Upper lobe of right lung (tissue), 1 donor: ENCODE data around the gene OTOG. TPM values are rescaled to one million over a fixed set of nuclear protein-coding genes. Genes with fewer than 3 reads are reported as not detected.

ENCODE experiments used
- ATAC-seq: fragments of 200-7000 bp; cut with Tn5 transposase; one replicate; pipeline ENCODE4 v1.9.1; 2020; ENCODE audit warnings: mild to moderate bottlenecking, moderate library complexity
- DNase-seq: peaks from one replicate; pipeline ENCODE4 v3.0.0-alpha.2; 2020
- H3K27ac ChIP-seq: fragments of 200-600 bp; one replicate; pipeline ENCODE4 v1.8.0; 2022
- H3K27me3 ChIP-seq: fragments of 200-600 bp; one replicate; pipeline ENCODE4 v1.8.0; 2022; ENCODE audit warnings: mild to moderate bottlenecking
- H3K36me3 ChIP-seq: fragments of 200-600 bp; one replicate; pipeline ENCODE4 v1.8.0; 2022
- H3K4me1 ChIP-seq: fragments of 200-600 bp; one replicate; pipeline ENCODE4 v1.8.0; 2022
- H3K4me3 ChIP-seq: fragments of 200-600 bp; one replicate; pipeline ENCODE4 v1.8.0; 2022; ENCODE audit warnings: mild to moderate bottlenecking
- H3K9me3 ChIP-seq: fragments of 200-600 bp; one replicate; pipeline ENCODE4 v1.8.0; 2022
- CTCF ChIP-seq: fragments of 200-600 bp; IDR thresholded peaks from one replicate; pipeline ENCODE4 v1.8.0; 2022; ENCODE audit warnings: antibody characterized with exemption
- intact Hi-C: fragments of 100-400 bp; cut with DNase I; formaldehyde crosslinking; loops from one replicate; pipeline ENCODE4 v1.11.0; 2022
- total RNA-seq: library from RNA; stranded (reverse); fragmentation: NEBNext Ultra II Directional; extraction: Animal tissue kit (Norgen Biotek cat#: 25700); gene quantifications from one replicate; pipeline ENCODE4 v1.2.1, GENCODE V29; 2021
- donor health status: DM: no; HTN: yes; CAD: no; lungs with severe emphysema.

OTOG gene
- total RNA-seq, 1 donor from 2014 or later: not detected

DNA sequence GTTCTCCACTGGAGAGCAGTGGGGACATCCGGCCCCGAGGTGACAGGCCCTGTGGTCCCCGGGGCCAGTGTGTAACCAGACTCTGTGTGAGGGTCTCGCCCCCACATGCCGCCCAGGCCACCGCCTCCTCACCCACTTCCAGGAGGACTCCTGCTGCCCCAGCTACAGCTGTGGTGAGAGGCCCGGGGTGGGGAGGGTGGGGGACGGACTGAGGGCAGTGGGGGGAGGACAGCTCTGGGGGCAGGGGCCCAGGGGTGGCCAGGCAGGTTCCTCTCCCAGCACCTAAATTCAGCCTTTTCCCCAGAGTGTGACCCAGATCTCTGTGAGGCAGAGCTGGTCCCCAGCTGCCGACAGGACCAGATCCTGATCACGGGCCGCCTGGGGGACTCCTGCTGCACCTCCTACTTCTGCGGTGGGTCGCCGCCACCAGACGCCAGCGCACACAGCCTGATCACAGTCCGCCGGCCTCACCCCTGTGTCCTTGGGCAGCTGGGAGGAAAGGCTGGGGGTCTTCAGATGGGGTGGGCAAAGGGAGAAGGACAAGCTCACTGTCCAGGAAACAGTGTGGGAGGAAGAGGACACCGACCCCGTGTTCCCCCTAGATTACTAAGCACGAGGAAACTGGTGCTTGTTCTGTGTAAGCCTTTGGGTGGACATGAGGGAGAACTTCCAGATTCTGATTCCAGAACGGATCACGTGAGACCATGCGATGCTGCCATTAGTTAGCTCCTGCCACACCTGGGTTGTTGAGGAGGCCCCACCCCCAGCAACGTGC, 87.9 kb downstream of the OTOG start:
- intact Hi-C loops: no loop called here
- Histone ChIP-seq H3K36me3 (no peaks in the 10 kb centered on the region), H3K9me3 (no peaks in the 10 kb centered on the region), H3K27ac (no peak overlapping the region), H3K4me1 (no peaks in the 10 kb centered on the region), H3K4me3 (no peak overlapping the region), H3K27me3 (no peaks in the 10 kb centered on the region)
- TF ChIP-seq CTCF: no peak
- DNase-seq (no peak), ATAC-seq (no peak)

DNA sequence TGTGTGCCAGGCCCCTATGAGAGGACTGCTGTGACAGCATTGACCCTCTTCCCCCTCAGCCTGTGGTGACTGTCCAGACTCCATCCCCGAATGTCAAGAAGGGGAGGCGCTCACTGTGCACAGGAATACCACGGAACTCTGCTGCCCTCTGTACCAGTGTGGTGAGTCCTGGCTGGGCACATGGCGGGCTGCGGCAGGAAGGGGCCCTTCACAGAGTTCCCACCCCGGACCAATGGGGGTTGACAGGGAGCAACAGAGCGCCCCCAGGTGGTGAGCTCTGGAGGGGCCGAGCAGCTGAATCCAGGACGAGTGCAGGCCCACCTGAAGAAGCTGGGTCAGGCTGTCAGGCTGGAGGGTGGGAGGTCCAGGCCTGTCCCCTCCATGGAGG, 88.5 kb downstream of the OTOG start:
- Histone ChIP-seq H3K36me3 (no peaks in the 10 kb centered on the region), H3K27ac (no peak overlapping the region), H3K4me3 (no peak overlapping the region), H3K9me3 (no peaks in the 10 kb centered on the region), H3K4me1 (no peaks in the 10 kb centered on the region), H3K27me3 (no peaks in the 10 kb centered on the region)
- no peak for TF ChIP-seq CTCF
- ATAC-seq (no peak), DNase-seq (no peak)
- intact Hi-C loops: no loop called here

DNA sequence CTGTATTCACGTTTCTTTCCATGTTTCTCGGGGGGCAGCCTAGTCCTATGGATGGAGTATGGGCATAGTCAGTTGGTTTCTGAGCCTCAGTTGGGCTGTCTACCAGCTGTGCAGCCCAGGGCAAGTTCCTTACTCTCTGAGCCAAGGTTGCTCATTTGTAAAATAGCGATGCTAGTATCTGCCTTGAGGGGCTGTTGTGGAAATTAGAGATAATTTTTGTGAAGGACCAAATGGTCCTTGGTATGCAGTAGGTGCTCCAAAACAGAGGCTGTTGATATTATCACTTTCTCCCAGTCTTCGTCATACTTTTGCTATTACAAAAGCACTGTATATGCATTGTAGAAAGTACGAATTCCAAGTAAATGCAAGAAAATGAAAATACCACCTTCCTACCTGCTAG, 89.7 kb downstream of the OTOG start:
- Histone ChIP-seq H3K36me3 (no peaks in the 10 kb centered on the region), H3K9me3 (no peaks in the 10 kb centered on the region), H3K4me1 (no peaks in the 10 kb centered on the region), H3K4me3 (no peak overlapping the region), H3K27me3 (no peaks in the 10 kb centered on the region), H3K27ac (no peak overlapping the region)
- no peak for TF ChIP-seq CTCF
- intact Hi-C loops: no loop called here
- ATAC-seq (no peak), DNase-seq (no peak)

GRCh38 chr11:17637901-17638300, 90.8 kb downstream of the OTOG start:
- Histone ChIP-seq H3K4me3 (no peak overlapping the region), H3K36me3 (no peaks in the 10 kb centered on the region), H3K27me3 (no peaks in the 10 kb centered on the region), H3K4me1 (no peaks in the 10 kb centered on the region), H3K27ac (no peak overlapping the region), H3K9me3 (no peaks in the 10 kb centered on the region)
- intact Hi-C loops: no loop called here
- no peak for TF ChIP-seq CTCF
- no peak for DNase-seq
- no peak for ATAC-seq

- no peak for TF ChIP-seq CTCF
- no peaks in the 10 kb centered on the region for H3K4me1 ChIP-seq
- no peaks in the 10 kb centered on the region for H3K9me3 ChIP-seq
- intact Hi-C loops: no loop called here
- no peaks in the 10 kb centered on the region for H3K36me3 ChIP-seq
- DNase-seq (no peak), ATAC-seq (no peak)
- no peak overlapping the region for H3K27ac ChIP-seq
- H3K27me3 ChIP-seq: no peaks in the 10 kb centered on the region
- H3K4me3 ChIP-seq: no peak overlapping the region
Observed at GRCh38 chr11:17638311-17638710, 91.3 kb downstream of the OTOG start.

DNA sequence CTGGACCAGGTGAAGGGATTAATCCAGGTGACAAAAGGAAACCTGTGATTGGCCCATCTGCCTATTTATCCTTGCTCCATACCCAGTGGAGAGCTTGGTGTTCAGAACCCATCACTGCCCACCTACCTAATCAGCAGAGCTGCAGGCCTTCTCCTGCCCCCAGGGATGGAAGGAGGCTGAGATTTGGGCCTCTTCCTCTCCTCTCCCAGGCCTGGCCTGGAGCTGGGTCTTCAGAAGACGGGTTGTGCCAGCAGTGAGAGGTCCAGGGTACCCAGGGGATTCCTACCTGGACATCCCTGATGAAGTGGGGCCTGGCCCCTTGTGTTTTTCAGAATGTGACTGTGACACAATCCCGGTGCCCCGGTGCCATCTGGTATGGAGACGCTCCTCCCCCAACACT, 92.0 kb downstream of the OTOG start:
- intact Hi-C loops: no loop called here
- TF ChIP-seq CTCF: no peak
- H3K36me3 ChIP-seq: no peaks in the 10 kb centered on the region
- H3K9me3 ChIP-seq: no peaks in the 10 kb centered on the region
- no peaks in the 10 kb centered on the region for H3K4me1 ChIP-seq
- H3K27ac ChIP-seq: no peak overlapping the region
- no peaks in the 10 kb centered on the region for H3K27me3 ChIP-seq
- DNase-seq: no peak
- H3K4me3 ChIP-seq: no peak overlapping the region
- no peak for ATAC-seq
